PC-3 (cell line): Measurements from ENCODE around the gene LRRC56. TPM values are rescaled to one million over a fixed set of nuclear protein-coding genes. Genes with fewer than 3 reads are reported as not detected.
A peak's percentile ranks its signal among the peaks of the same experiment; 100 is the strongest.

ENCODE experiments used
- ATAC-seq: fragments of 200-7000 bp; cut with Tn5 transposase; 2 replicates; pipeline ENCODE4 v1.9.1; 2020; ENCODE audit warnings: mild to moderate bottlenecking, moderate library complexity
- BruUV-seq: library from RNA; stranded (reverse); fragments of 400-500 nt; replicated peaks from 2 replicates; lab custom pipeline; 2021; lab: Mats Ljungman, UMichigan
- CTCF ChIA-PET: fragments of 300-600 bp; sonication (Branson Sonifier 250); formaldehyde crosslinking; loops from one replicate; lab custom pipeline; 2022; ENCODE audit warnings: antibody characterized with exemption; lab: Charles Lee
- POLR2A ChIA-PET: fragments of 300-600 bp; sonication (Branson Sonifier 250); formaldehyde crosslinking; loops from one replicate; lab custom pipeline; 2022; ENCODE audit warnings: antibody characterized with exemption; ENCODE audit not compliant: unreplicated experiment; lab: Charles Lee
- DNase-seq: peaks from one replicate; pipeline ENCODE4 v3.0.0-alpha.2; 2015
- H2AFZ ChIP-seq: fragments of 300-600 bp; sonication (generic); 2 replicates; pipeline ENCODE4 v1.6.0; 2016; ENCODE audit warnings: antibody characterized with exemption, low read length
- H3F3A ChIP-seq: fragments of 300-600 bp; sonication (generic); one replicate; pipeline ENCODE4 v1.6.0; 2017; ENCODE audit warnings: antibody characterized with exemption, low read length, control low read depth, mild to moderate bottlenecking; ENCODE audit not compliant: unreplicated experiment
- H3K27ac ChIP-seq: fragments of 300-600 bp; sonication (generic); 2 replicates; pipeline ENCODE4 v1.5.1; 2016; ENCODE audit warnings: mild to moderate bottlenecking, low read length
- H3K27me3 ChIP-seq: fragments of 300-600 bp; sonication (generic); 2 replicates; pipeline ENCODE4 v1.6.1; 2016; ENCODE audit warnings: low read length, mixed read lengths
- H3K36me3 ChIP-seq: fragments of 300-600 bp; sonication (generic); 2 replicates; pipeline ENCODE4 v1.6.1; 2016; ENCODE audit warnings: low read depth, mixed run types, low read length, mixed read lengths
- H3K4me1 ChIP-seq: fragments of 300-600 bp; sonication (generic); 2 replicates; pipeline ENCODE4 v1.5.1; 2016; ENCODE audit warnings: low read length; ENCODE audit not compliant: insufficient read depth
- H3K4me2 ChIP-seq: fragments of 300-600 bp; sonication (generic); 2 replicates; pipeline ENCODE4 v1.6.0; 2016; ENCODE audit warnings: low read length
- H3K4me3 ChIP-seq: fragments of 300-600 bp; sonication (generic); 2 replicates; pipeline ENCODE4 v1.5.1; 2016; ENCODE audit warnings: mild to moderate bottlenecking, low read length, mixed read lengths
- H3K79me2 ChIP-seq: fragments of 300-600 bp; sonication (generic); 2 replicates; pipeline ENCODE4 v1.6.1; 2017; ENCODE audit warnings: low read length, mixed read lengths
- H3K9ac ChIP-seq: fragments of 300-600 bp; sonication (generic); 2 replicates; pipeline ENCODE4 v1.6.0; 2016; ENCODE audit warnings: mild to moderate bottlenecking, low read length
- H3K9me2 ChIP-seq: fragments of 300-600 bp; sonication (generic); replicated peaks from 2 replicates; pipeline ENCODE4 v1.6.1; 2016; ENCODE audit warnings: mixed run types, low read length, mixed read lengths
- H3K9me3 ChIP-seq: fragments of 300-600 bp; sonication (generic); 2 replicates; pipeline ENCODE4 v1.6.1; 2016; ENCODE audit warnings: low read length, mixed read lengths
- H4K20me1 ChIP-seq: fragments of 300-600 bp; sonication (generic); 2 replicates; pipeline ENCODE4 v1.6.1; 2016; ENCODE audit warnings: low read length, mixed read lengths
- CTCF ChIP-seq: fragments of 300-600 bp; sonication (generic); conservative IDR thresholded peaks from 2 replicates; pipeline ENCODE4 v1.5.1; 2017; ENCODE audit warnings: antibody characterized with exemption, low read depth, mild to moderate bottlenecking, low read length
- EZH2 ChIP-seq: fragments of 300-600 bp; sonication (generic); IDR thresholded peaks from one replicate; pipeline ENCODE4 v1.6.1; 2017; ENCODE audit warnings: antibody characterized with exemption, mild to moderate bottlenecking, low read length; ENCODE audit not compliant: unreplicated experiment
- EZH2phosphoT487 ChIP-seq: fragments of 300-600 bp; sonication (generic); IDR thresholded peaks from 2 replicates; pipeline ENCODE4 v1.6.1; 2018; ENCODE audit warnings: mild to moderate bottlenecking, antibody characterized with exemption, low read length, borderline replicate concordance
- intact Hi-C: fragments of 100-400 bp; cut with micrococcal nuclease; formaldehyde crosslinking; loops from 2 replicates; pipeline ENCODE4 v1.9.0; 2023
- total RNA-seq: library from RNA; depleted of rRNA; stranded (reverse); fragments of >200 nt; gene quantifications from 2 replicates; pipeline ENCODE4 v1.2.3, GENCODE V29; 2014

The LRRC56 gene
- total RNA-seq, 1 experiment from 2014 or later: 1.5 TPM

DNA sequence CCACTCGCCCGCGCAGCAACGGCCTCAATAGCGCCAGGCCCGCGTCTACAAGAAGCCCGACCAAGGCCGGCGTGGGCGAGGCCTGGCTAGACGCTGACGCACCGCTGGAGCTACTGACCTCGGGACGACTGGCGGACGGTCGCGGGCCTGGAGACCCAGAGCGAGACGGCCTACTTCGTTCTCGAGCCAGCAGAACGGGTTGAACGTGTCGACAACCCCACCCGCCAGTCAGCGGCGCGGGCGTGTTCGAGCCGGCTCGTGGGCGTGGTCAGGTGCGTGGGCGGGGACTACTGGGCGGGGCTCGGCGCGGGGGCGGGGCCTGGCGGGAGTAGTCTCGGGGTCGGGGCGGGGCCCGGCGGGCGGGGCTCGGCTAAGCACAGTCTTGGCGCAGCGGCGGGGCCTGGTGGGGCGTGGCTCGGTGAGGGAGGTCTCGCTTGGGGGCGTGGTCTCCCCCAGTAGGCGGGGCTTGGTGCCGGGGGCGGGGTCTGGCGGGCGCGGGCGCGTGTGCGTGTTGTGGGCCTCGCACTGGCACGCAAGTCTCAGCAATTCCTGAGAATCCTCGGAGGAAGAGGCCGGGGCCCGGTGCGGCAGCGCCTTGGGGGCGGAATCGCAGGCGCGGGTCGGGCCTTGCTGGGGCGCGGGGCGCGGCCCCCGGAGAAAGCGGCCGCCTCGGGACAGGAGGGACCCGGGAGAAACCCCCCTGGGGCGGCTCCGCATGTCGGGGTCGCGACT is 30.2 kb upstream of the LRRC56 start, which contains the start of gene RNH1:
RNH1 (minus strand) TSS at position 248 of the 732 bp plus-strand sequence. CDS start 5,080 bp downstream, outside the sequence.
- Histone ChIP-seq H4K20me1 (no peaks in the 10 kb centered on the region), H3K27me3 (no peaks in the 10 kb centered on the region), H3K27ac (peak within 1 kb of the TSS; percentile 100), H3K9me2 (no peaks in the 10 kb centered on the region), H3F3A (no peaks in the 10 kb centered on the region), H3K36me3 (peaks cover 3% of the 10 kb centered on the region; the same call in 1 of the 2 replicates), H3K9ac (peak within 1 kb of the TSS; percentile 100), H3K79me2 (peaks cover 43% of the 10 kb centered on the region), H3K4me2 (peak within 1 kb of the TSS; percentile 100), H3K9me3 (no peaks in the 10 kb centered on the region), H3K4me3 (peak within 1 kb of the TSS; percentile 88), H3K4me1 (peaks cover 12% of the 10 kb centered on the region), H2AFZ (peak within 1 kb of the TSS; percentile 82)
- CTCF ChIA-PET: interaction anchor here (1.0 kb wide), 1 partner anchor 12 kb away, joined by 3 read pairs; no protein-coding TSS in a partner anchor
- peak; percentile 70 for ATAC-seq
- no peak for TF ChIP-seq EZH2phosphoT487
- no peak for TF ChIP-seq CTCF
- TF ChIP-seq EZH2: no peak
- POLR2A ChIA-PET: interaction anchor here (0.6 to 0.9 kb wide), 3 partner anchors 14 to 69 kb away, joined by 3 read pairs; partner anchors contain the start of gene PHRF1
- intact Hi-C loops: loop anchor here (1.0 to 5.0 kb wide), 4 partner anchors 11 to 56 kb away; partner anchors contain the start of genes LRRC56 and PTDSS2
- no TSS peak for BruUV-seq
- peak; percentile 90 for DNase-seq

DNA sequence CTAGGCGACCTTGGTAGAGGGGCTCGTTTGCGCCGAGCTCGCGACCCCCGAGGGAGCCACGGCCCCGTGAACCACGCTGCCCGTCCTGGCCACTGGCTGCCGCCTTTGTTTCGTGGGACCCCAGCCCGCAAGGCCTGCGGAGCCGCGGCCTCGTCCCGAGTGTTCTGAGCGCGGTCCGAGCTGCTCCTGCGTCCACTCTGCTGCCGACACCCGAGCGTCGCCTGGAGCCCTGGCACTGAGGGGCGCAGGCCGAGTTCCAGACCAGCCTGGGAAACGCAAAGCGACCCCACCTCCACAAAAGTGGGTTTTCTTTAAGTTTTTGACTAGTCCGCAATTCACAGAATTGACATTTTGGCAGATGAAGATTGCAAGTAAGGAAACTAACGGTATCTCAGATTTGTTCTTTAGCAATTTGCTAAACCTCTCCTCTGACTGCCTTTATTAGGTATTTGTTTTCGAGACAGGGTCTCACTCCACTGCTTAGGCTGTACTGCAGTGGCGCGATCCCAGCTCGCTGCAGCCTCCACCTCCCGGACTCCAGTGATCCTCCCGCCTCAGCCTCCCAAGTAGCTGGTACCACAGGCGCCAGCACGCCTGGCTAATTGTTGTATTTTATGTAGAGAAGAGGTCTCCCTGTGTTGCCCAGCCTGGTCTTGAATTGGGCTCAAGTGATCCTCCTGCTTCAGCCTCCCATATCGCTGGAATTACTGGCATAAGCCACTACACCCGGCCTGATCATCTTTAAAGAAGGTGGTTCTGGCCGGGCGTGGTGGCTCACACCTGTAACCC is 29.4 kb upstream of the LRRC56 start:
- Histone ChIP-seq H3K9me3 (no peaks in the 10 kb centered on the region), H3K27me3 (no peaks in the 10 kb centered on the region), H3K36me3 (peaks cover 3% of the 10 kb centered on the region; the same call in 1 of the 2 replicates), H3K4me1 (peaks cover 12% of the 10 kb centered on the region), H3K9me2 (no peaks in the 10 kb centered on the region), H3K4me3 (peak overlapping the region; percentile 81), H2AFZ (peak overlapping the region; percentile 49; the same call in 1 of the 2 replicates), H3K27ac (peak overlapping the region; percentile 38; the same call in 1 of the 2 replicates), H3K9ac (peak overlapping the region; percentile 90), H4K20me1 (no peaks in the 10 kb centered on the region), H3K4me2 (peak overlapping the region; percentile 98), H3K79me2 (peaks cover 39% of the 10 kb centered on the region), H3F3A (no peaks in the 10 kb centered on the region)
- ATAC-seq: no peak
- ChIA-PET POLR2A (no interaction called here), CTCF (no interaction called here)
- DNase-seq: no peak
- BruUV-seq: no TSS peak
- TF ChIP-seq EZH2phosphoT487 (no peak), EZH2 (no peak), CTCF (no peak)
- intact Hi-C loops: loop anchor here (1.0 to 5.0 kb wide), 4 partner anchors 10 to 57 kb away; partner anchors contain the start of genes LRRC56 and PTDSS2
